Activated CD4-positive, alpha-beta T cell treated with anti-CD3 and anti-CD28 coated beads, Interleukin-2, amount 10 ng/mL, durations not matched to agents 7 days and 5 days (primary cell): ENCODE data around the gene CKS1B. TPM values are rescaled to one million over a fixed set of nuclear protein-coding genes. Genes with fewer than 3 reads are reported as not detected.

Source experiments
- CTCF ChIA-PET: fragments of 350-600 bp; sonication (Branson Sonifier 250); formaldehyde crosslinking; loops from one replicate; lab custom pipeline; 2021; ENCODE audit warnings: antibody characterized with exemption; lab: Charles Lee
- POLR2A ChIA-PET: fragments of 350-600 bp; sonication (Branson Sonifier 250); formaldehyde crosslinking; loops from one replicate; lab custom pipeline; 2021; ENCODE audit warnings: antibody characterized with exemption; lab: Charles Lee
- DNase-seq: peaks from one replicate; pipeline ENCODE4 v3.0.0-alpha.2; 2020
- H3K27ac Mint-ChIP-seq: one replicate; pipeline ENCODE4 v1.8.0; 2021; ENCODE audit warnings: mild to moderate bottlenecking, moderate library complexity, mixed read lengths
- H3K27me3 Mint-ChIP-seq: one replicate; pipeline ENCODE4 v1.8.0; 2021; ENCODE audit warnings: mixed read lengths
- H3K36me3 Mint-ChIP-seq: one replicate; pipeline ENCODE4 v1.8.0; 2021; ENCODE audit warnings: low read depth, mixed read lengths
- H3K4me1 Mint-ChIP-seq: one replicate; pipeline ENCODE4 v1.8.0; 2021; ENCODE audit warnings: mixed read lengths
- H3K4me3 Mint-ChIP-seq: one replicate; pipeline ENCODE4 v1.8.0; 2021; ENCODE audit warnings: mild to moderate bottlenecking, moderate library complexity, mixed read lengths
- H3K9me3 Mint-ChIP-seq: one replicate; pipeline ENCODE4 v1.8.0; 2021; ENCODE audit warnings: mixed read lengths
- total RNA-seq, 2 experiments: library from RNA; stranded (reverse); gene quantifications; one replicate each; pipeline ENCODE4 v1.2.3, GENCODE V29; 2021

Gene CKS1B
- total RNA-seq, 2 experiments from 2014 or later, result 147 to 157 TPM

DNA sequence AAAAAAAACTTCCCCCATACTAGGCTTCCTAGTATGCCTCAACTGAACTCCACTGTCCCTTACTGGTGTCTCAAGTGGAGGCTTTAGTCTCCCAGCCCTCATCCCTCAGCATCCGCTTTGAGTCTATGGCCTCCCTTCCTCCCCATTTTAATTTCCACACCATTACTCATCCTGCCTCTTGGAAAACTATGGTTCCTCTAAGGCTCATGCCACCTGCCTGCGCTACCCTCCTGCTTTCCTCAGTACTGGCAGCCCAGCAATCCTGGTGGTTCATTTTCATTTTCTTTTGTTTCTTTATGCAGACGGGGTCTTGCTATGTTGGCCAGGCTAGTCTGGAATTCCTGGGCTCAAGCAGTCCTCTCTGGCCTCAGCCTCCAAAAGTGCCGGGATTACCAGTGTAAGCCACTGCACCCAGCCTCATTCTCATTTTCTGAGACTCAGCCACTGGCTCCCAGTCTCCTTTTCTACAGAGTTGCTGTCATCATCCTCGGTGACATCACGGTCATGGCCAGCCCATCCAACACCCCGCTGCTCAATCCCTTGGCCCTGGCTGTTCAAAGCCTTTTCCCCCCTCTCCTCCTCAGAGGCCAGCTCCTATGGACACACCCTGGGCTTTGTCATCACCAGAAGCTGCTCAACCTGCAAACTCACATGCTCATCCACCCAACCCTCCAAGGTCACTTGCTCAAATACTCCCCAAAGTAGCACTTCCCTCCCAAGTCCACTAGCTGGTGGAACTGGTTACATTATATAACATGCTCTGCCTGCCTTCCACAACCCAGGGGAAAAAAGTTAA is 35.7 kb upstream of the CKS1B start:
- peaks cover 79% of the 10 kb centered on the region for H3K4me1 Mint-ChIP-seq
- H3K9me3 Mint-ChIP-seq, result no peaks in the 10 kb centered on the region
- POLR2A ChIA-PET, result no interaction called here
- H3K27me3 Mint-ChIP-seq, result no peaks in the 10 kb centered on the region
- CTCF ChIA-PET, result interaction anchor here (0.6 to 2.1 kb wide), 3 partner anchors 7 to 57 kb away, joined by 3 to 6 read pairs (median 4); no protein-coding TSS in a partner anchor
- no peak for DNase-seq
- peak overlapping the region; percentile 98 for H3K27ac Mint-ChIP-seq
- peak overlapping the region; percentile 40 for H3K4me3 Mint-ChIP-seq
- peaks cover 10% of the 10 kb centered on the region for H3K36me3 Mint-ChIP-seq

DNA sequence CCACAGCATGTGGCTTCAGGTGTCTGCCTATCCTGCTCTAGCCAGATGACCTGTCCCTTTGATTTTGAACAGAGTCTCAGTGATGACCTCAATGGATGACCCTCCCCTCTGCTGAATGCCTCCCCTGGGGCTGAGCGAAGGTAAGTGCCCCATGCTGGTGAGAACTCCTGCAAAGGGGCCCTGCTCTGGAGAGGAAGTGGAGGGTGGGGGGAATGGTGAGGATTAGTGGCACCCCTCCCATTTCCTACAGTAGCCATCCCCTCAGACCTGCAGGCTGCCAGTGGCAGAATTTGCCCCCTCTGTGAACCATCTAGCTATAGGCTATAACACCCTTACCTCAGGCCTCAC is 34.3 kb upstream of the CKS1B start:
- Mint-ChIP-seq H3K27ac (peak overlapping the region; percentile 75), H3K9me3 (no peaks in the 10 kb centered on the region), H3K4me1 (peaks cover 80% of the 10 kb centered on the region), H3K27me3 (no peaks in the 10 kb centered on the region), H3K4me3 (no peak overlapping the region), H3K36me3 (peaks cover 10% of the 10 kb centered on the region)
- ChIA-PET CTCF (interaction anchor here (0.6 to 1.9 kb wide), 6 partner anchors 21 to 423 kb away, joined by 3 to 9 read pairs (median 4); partner anchors contain the start of gene PYGO2), POLR2A (interaction anchor here (0.6 to 1.2 kb wide), 2 partner anchors 15 to 341 kb away, joined by 3 to 4 read pairs; no protein-coding TSS in a partner anchor)
- no peak for DNase-seq

DNA sequence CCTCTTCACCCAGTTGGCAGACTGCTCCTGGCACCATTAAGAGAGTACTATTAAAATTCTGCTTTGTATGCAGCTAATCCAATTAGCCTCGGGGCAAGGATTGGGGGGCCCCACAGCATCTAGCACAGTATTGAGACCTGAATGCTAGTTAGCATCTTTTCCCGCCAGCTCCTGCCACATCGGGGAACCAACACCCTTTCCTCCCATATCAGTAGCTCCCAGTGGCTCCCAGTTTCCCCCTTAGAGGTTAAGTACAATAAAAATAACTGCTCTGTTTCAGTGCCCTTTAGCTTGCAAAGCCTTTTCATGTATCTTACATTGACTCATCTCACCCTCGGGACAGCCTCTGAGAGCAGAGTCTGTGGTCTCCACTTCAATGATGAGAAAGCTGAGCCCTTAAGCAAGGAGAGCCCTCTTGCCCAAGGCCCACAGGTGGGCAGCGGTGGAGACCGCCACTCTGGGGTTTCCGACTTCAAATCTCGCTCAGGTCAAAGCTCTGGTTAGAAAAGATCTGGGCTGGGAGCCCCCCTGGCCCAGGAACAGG is 33.8 kb upstream of the CKS1B start:
- ChIA-PET POLR2A (interaction anchor here (0.6 to 1.2 kb wide), 2 partner anchors 14 to 342 kb away, joined by 3 to 4 read pairs; no protein-coding TSS in a partner anchor), CTCF (interaction anchor here (0.7 to 1.9 kb wide), 5 partner anchors 21 to 169 kb away, joined by 3 to 9 read pairs (median 3); partner anchors contain the start of gene PYGO2)
- peak overlapping the region; percentile 76 for H3K27ac Mint-ChIP-seq

DNA sequence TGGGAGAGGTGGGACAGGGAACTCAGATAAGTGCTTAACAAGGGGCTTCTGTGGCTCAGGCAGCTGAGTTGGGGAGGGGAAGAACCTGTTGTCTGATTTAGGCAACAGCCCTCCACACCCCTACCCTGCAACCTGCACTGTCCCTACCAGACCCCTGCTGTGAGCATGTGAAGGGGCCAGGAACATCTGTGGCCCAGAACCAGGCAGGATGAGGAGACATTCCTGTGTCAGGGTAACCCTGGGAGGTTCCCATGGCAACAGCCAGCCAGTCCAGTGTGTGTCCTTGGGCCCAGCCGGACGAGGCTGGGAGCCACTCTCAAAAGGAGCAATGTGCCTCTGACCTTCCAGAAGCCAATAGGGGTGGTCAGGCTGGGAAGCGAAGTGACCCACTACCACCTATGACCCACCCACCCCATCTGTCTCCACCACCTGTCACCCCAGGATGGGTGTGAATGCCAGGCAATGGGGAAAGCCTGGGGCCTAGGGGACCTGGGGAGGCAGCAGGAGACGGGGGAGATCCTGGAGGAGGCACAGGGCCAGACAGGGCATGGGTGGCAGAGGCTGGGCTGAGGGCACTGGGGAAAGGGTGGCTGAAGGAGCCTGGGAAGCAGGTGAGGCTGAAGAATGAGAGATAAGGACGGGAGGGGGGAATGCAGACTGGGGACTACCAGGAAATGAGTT is 33.0 kb upstream of the CKS1B start:
- DNase-seq, result no peak
- ChIA-PET CTCF (interaction anchor here (0.8 to 1.9 kb wide), 4 partner anchors 20 to 170 kb away, joined by 3 to 9 read pairs (median 4); partner anchors contain the start of gene PYGO2), POLR2A (interaction anchor here (1.2 kb wide), 1 partner anchor 14 kb away, joined by 3 read pairs; no protein-coding TSS in a partner anchor)
- no peak overlapping the region for H3K4me3 Mint-ChIP-seq
- H3K36me3 Mint-ChIP-seq, result peaks cover 14% of the 10 kb centered on the region
- H3K27me3 Mint-ChIP-seq, result no peaks in the 10 kb centered on the region
- peaks cover 68% of the 10 kb centered on the region for H3K4me1 Mint-ChIP-seq
- no peaks in the 10 kb centered on the region for H3K9me3 Mint-ChIP-seq
- H3K27ac Mint-ChIP-seq, result peak overlapping the region; percentile 88

More for the DNA sequence above, 33.8 kb upstream of the CKS1B start:
- DNase-seq, result no peak
- H3K4me1 Mint-ChIP-seq, result peaks cover 74% of the 10 kb centered on the region
- H3K27me3 Mint-ChIP-seq, result no peaks in the 10 kb centered on the region
- peaks cover 10% of the 10 kb centered on the region for H3K36me3 Mint-ChIP-seq
- no peaks in the 10 kb centered on the region for H3K9me3 Mint-ChIP-seq
- no peak overlapping the region for H3K4me3 Mint-ChIP-seq

DNA sequence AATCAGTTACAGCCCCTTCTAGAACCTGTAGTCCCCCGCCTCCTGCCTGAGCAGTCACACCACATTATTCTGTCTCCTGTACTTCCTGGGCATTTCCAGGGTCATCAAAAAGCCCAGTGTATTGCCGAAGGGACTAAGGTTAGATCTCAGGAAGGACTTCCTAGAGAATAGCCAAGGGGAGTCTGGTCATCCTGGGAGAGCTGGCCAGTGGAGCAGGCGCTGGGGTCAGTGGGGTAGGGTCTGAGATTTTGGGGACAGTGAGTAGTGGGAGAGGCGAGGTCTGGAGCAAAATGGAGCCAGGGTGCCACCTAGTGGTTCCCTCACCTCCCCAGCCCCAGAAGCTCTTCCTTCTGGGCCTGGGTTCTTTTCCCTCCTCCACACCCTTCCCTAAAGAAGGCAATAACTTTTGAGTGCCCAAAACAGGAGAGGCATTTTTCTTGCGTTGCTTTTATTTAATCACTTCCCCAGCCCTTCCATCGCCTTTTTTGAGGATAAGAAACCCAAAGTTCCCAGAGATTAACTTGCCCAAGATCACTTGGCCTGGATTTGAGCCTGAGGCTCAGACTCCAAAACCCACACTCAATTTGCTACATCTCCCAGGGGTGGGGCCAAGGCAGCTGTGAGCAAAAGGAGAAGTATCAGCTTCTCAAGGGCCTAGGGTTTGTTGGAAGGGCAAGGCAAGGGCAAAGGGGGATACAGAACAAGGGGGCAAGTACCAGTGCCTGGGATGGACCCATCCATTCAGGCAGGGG is 30.7 kb upstream of the CKS1B start:
- no peaks in the 10 kb centered on the region for H3K27me3 Mint-ChIP-seq
- H3K9me3 Mint-ChIP-seq, result no peaks in the 10 kb centered on the region
- CTCF ChIA-PET, result interaction anchor here (0.5 to 2.0 kb wide), 15 partner anchors 63 to 647 kb away, joined by 3 to 8 read pairs (median 3); partner anchors contain the start of genes CHRNB2 and KRTCAP2
- H3K36me3 Mint-ChIP-seq, result peaks cover 26% of the 10 kb centered on the region
- DNase-seq, result peak; percentile 43
- H3K27ac Mint-ChIP-seq, result peak overlapping the region; percentile 88
- POLR2A ChIA-PET, result interaction anchor here (0.6 to 1.6 kb wide), 3 partner anchors 12 to 229 kb away, joined by 3 to 7 read pairs (median 4); partner anchors contain the start of gene PBXIP1
- no peak overlapping the region for H3K4me3 Mint-ChIP-seq
- peaks cover 57% of the 10 kb centered on the region for H3K4me1 Mint-ChIP-seq

DNA sequence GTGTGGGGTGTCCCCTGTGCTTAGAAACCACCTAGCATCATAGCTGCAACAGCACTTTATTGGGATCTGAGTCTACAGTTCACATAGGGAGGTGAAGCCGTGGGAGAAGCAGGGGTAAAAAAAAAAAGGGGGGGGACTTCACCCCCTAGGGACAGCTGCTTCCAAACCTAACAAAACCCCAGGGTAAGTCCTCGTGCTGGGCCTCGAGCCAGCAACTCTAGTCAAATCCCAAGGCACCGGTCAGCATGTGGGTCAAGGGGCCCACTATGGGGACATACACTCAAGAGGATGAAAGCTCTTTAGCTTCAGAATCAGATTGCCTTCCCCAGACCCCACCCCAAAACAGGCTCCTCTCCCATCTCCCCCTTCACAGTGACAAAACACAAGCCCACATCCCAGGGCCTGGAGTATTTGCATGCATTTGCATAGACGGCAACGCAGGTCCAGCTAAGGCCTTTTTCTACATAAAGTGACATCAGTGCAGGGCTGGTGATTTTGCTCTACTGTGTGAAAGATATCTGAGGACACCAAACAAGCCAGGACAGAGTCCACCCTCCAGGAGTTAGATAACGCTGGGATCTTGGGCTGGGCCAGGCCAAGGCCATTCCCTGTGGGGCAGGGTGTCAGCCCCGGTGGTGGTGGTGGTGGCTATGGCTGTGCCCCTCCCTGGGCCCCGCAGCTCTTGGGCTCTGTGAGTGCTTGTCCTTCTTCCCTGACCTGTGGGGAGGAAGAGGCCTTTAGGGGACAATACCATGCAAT is 29.9 kb upstream of the CKS1B start:
- Mint-ChIP-seq H3K9me3 (no peaks in the 10 kb centered on the region), H3K4me3 (no peak overlapping the region), H3K36me3 (peaks cover 28% of the 10 kb centered on the region), H3K27me3 (no peaks in the 10 kb centered on the region), H3K27ac (peak overlapping the region; percentile 38), H3K4me1 (peaks cover 56% of the 10 kb centered on the region)
- CTCF ChIA-PET, result interaction anchor here (0.5 to 2.0 kb wide), 16 partner anchors 62 to 648 kb away, joined by 3 to 8 read pairs (median 3); partner anchors contain the start of genes CHRNB2 and KRTCAP2
- no peak for DNase-seq
- POLR2A ChIA-PET, result interaction anchor here (1.6 kb wide), 1 partner anchor 11 kb away, joined by 7 read pairs; the partner anchor contains the start of gene PBXIP1

DNA sequence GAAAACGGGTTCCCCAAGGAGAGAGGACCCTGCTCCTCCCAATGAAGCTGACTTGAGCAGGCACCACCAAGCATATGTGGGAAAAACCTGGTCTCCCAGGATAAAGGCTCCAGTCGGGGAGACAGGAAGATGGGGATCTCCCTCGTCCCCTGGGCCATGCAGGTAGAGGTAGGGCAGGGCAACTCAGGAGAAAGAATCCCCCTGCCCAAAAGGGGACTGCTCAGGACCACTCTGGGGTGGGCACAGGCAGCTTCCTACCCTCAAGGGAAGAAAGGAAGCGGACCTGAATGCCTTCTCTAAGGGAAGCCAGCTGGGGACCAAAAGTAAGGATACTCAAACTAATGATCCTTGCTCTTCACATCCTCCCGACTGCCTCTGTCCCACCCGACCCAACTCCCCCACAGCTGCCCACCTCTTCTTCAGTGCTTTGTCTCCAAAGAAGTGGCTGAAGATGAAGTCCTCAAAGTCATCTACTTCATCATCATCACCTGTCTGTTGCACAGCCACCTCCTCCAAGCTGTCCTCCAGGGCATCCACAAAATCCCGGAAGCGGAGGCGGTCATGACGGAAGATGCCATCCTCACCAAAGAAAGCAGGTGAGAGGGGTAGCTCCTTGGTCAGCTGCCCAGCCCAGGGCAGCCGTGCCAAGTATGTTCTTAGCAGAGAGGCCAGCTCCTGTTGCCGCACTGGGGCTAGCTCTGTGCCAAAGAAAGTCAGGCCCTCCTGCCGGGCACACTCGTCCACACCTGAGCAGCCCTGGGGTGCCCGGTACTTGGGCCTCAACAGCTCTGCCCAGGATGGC is 29.1 kb upstream of the CKS1B start:
- POLR2A ChIA-PET, result interaction anchor here (0.5 kb wide), 1 partner anchor 38 kb away, joined by 3 read pairs; no protein-coding TSS in a partner anchor
- peaks cover 28% of the 10 kb centered on the region for H3K36me3 Mint-ChIP-seq
- no peaks in the 10 kb centered on the region for H3K9me3 Mint-ChIP-seq
- no peaks in the 10 kb centered on the region for H3K27me3 Mint-ChIP-seq
- no peak for DNase-seq
- CTCF ChIA-PET, result interaction anchor here (1.0 to 2.0 kb wide), 7 partner anchors 8 to 385 kb away, joined by 3 to 6 read pairs (median 3); partner anchors contain the start of gene PMVK
- H3K27ac Mint-ChIP-seq, result no peak overlapping the region
- H3K4me3 Mint-ChIP-seq, result no peak overlapping the region
- peaks cover 52% of the 10 kb centered on the region for H3K4me1 Mint-ChIP-seq

DNA sequence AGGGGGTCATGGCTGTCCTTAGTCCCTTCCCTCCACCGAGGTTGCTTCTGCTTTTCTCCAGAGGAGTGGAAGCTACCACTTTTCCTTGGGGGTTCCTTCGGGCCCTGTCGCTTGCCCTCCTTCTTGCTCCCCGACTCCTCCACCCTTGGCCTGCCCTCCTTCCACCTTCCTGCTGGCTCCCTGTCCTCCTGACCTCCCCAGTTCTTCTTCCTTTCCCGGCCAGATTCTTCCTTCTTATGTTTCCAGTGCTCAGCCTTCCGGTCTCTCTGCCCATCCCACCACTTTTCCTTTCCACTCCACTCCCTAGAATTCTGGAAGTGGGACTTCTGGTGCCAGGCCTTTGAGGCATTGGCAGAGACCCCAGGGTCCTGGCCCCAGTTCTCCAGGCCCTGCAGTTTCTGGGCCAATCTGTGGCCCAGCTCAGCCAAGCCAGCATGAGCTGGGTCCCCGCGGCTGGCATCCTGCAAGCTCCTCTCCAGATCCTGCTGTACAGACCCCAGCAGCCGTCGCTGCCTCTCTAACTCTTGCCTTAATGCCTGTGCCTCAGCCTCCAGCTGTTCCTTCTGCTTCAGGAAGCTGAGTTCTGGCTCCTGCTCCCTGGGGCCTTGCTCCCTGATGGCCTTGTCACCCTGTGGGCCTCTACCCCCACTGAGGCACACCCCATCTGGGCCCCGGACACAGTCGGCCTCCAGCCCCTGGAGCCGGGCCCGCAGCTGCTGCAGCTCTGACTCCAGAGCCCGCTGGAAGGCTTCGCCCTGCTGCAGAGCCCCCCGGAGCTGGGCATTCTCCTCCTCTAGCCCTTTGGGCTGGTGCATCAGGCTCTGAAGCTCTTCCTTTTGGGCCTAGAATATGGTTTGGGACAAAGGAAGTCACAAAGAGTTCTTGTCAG is 28.3 kb upstream of the CKS1B start:
- ChIA-PET POLR2A (interaction anchor here (0.5 kb wide), 1 partner anchor 39 kb away, joined by 3 read pairs; no protein-coding TSS in a partner anchor), CTCF (interaction anchor here (0.5 to 1.4 kb wide), 4 partner anchors 9 to 332 kb away, joined by 3 to 6 read pairs (median 3); partner anchors contain the start of gene PMVK)
- Mint-ChIP-seq H3K4me3 (no peak overlapping the region), H3K9me3 (no peaks in the 10 kb centered on the region), H3K36me3 (peaks cover 34% of the 10 kb centered on the region), H3K27ac (peak overlapping the region; percentile 41), H3K27me3 (no peaks in the 10 kb centered on the region), H3K4me1 (peaks cover 52% of the 10 kb centered on the region)
- no peak for DNase-seq

DNA sequence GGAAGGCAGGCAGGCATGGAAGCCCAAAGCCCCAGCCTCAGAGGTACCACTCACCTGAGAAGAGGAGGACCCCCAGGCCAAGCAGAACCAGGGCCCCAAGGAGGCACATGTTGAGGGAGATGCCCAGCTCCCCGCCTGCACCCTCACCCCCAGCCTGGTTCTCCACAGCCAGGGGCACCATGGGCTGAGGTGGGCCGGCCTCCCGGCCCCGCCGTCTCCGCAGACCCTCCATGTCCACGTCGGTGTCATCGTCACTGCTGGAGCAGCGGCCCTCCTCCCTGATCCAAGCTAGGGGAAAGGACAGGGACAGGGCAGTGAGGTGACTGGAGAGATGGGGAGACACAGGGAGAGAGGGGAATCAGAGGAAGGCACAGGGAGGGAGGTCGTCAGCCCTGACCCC is 26.4 kb upstream of the CKS1B start:
- no peak overlapping the region for H3K27ac Mint-ChIP-seq
- H3K9me3 Mint-ChIP-seq, result no peaks in the 10 kb centered on the region
- no peak overlapping the region for H3K4me3 Mint-ChIP-seq
- DNase-seq, result no peak
- POLR2A ChIA-PET, result no interaction called here
- H3K27me3 Mint-ChIP-seq, result no peaks in the 10 kb centered on the region
- peaks cover 42% of the 10 kb centered on the region for H3K36me3 Mint-ChIP-seq
- CTCF ChIA-PET, result interaction anchor here (0.7 to 1.5 kb wide), 3 partner anchors 11 to 96 kb away, joined by 3 to 4 read pairs (median 3); partner anchors contain the start of genes PMVK and PYGO2
- peaks cover 52% of the 10 kb centered on the region for H3K4me1 Mint-ChIP-seq
